ENCODE measurements around the gene DNAJC22. TPM values are rescaled to one million over a fixed set of nuclear protein-coding genes. Genes with fewer than 3 reads are reported as not detected.
"Not testable (repeated sequence)": the region's sequence is repeated elsewhere in the genome, so short reads cannot be mapped to it uniquely, and the experiment has no call there.

DNAJC22 gene
- total RNA-seq, 8 experiments from 2014 or later: 0.92 to 11.8 (median 1.9) TPM

DNA sequence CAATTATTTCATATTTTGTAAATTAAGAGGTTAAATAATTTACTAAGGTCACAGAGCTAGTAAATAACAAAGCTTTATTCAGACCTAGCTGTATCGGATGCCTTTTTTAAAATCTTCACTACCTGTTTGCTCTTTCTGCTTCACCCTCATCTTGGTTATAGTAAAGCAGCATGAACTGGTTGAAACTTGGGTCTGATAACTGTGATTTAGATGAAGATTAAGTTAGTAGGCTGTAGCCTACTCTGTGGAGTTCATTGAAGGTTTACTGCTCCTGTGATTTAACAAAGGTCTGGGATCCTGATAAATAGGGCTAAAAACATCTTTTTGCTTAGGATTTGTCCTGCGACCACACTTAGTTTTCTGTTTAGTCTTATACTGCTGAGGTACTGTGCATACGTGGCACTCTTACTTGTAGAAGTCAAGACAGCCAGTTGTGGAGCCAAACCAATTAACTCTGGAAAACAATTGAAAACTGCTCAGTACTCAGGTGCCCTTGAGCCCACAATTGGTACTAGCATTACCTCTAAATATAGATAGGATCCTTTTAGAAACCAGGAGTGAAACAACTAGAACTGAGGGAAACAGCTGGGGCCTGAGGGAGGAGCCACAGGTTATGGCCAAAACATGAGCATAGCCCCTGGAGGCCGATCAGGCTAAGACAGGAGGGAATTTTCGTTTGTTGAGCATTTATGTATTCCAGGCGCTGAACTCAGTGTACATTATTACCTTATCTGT, 22.9 kb downstream of the DNAJC22 start:
- Histone ChIP-seq H3K4me1 (replicated peaks in 1 of 2) (peaks cover 0 to 11% of the 10 kb centered on the region in 2 donors), H3K27ac (no peak overlapping the region), H3K4me3 (no peak overlapping the region)
- in situ Hi-C loops (cut with MboI; ENCODE audit: low pct_unique_long_range_greater_than_20kb in 2 of 9, low sequenced_read_pairs in 9 of 9, unreplicated experiment in 9 of 9): loop anchor here in 8 of 9 experiments (10.0 to 25.0 kb wide), 4 partner anchors 135 to 168 kb away; partner anchors contain the start of gene KCNH3 (in 2 of the 8)
- ATAC-seq (replicated peaks in 6 of 8): no peak
- 22 to 100% (median 73%) methylated on average over 1 to 5 of the region's 6 CpGs for WGBS, 10 experiments

GRCh38 chr12:49370539-49370938, 23.9 kb downstream of the DNAJC22 start:
- peaks cover 0 to 11% of the 10 kb centered on the region in 2 donors for H3K4me1 ChIP-seq (replicated peaks in 1 of 2)
- no peak overlapping the region for H3K4me3 ChIP-seq
- H3K27ac ChIP-seq: no peak overlapping the region
- in situ Hi-C loops (cut with MboI; ENCODE audit: low pct_unique_long_range_greater_than_20kb in 2 of 9, low sequenced_read_pairs in 9 of 9, unreplicated experiment in 9 of 9): loop anchor here in 6 of 9 experiments (25.0 kb wide), 2 partner anchors 142 to 167 kb away; partner anchors contain the start of gene KCNH3 (in 2 of the 6)
- 80 to 100% (median 99%) methylated on average over 3 to 5 of the region's 6 CpGs; no CpG with 5 or more reads in 2 of the 10 experiments for WGBS, 10 experiments
- no peak for ATAC-seq (replicated peaks in 6 of 8)

DNA sequence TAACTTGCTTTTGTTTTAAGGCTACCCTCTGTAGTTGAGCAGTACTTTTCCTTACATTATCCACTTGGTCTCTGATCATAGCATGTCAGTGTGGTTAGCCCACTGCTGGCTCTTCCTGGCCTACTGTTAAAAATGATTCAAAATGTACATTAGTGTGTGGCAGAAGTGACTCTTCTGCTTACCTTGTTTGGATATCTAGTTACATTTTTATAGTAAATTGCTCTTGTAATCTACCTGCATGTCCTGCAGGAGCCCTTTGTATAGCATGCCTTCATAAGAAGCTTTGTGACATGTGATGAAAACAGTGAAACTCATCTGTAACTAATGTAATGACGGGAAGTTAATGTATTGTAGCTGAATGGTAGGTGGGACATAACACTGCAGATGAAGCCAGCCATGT, 28.7 kb downstream of the DNAJC22 start:
- Histone ChIP-seq H3K27ac (no peak overlapping the region), H3K4me3 (no peak overlapping the region), H3K4me1 (replicated peaks in 1 of 2) (no peaks in the 10 kb centered on the region)
- in situ Hi-C loops (cut with MboI; ENCODE audit: low pct_unique_long_range_greater_than_20kb in 2 of 9, low sequenced_read_pairs in 9 of 9, unreplicated experiment in 9 of 9): no loop called here
- 67 to 100% (median 100%) methylated on average over 1 of the region's 1 CpG; no CpG with 5 or more reads in 5 of the 10 experiments for WGBS, 10 experiments
- ATAC-seq (replicated peaks in 6 of 8): no peak

GRCh38 chr12:49377386-49377785, 30.7 kb downstream of the DNAJC22 start:
- no peak for ATAC-seq (replicated peaks in 6 of 8)
- Histone ChIP-seq H3K4me1 (replicated peaks in 1 of 2) (no peaks in the 10 kb centered on the region), H3K27ac (no peak overlapping the region), H3K4me3 (no peak overlapping the region)
- WGBS, 10 experiments: 53 to 100% (median 93%) methylated on average over 1 to 2 of the region's 2 CpGs; no CpG with 5 or more reads in 2 of the 10 experiments
- in situ Hi-C loops (cut with MboI; ENCODE audit: low pct_unique_long_range_greater_than_20kb in 2 of 9, low sequenced_read_pairs in 9 of 9, unreplicated experiment in 9 of 9): no loop called here

GRCh38 chr12:49380184-49380583, 33.5 kb downstream of the DNAJC22 start:
- ATAC-seq (replicated peaks in 6 of 8); in situ Hi-C loops (cut with MboI; ENCODE audit: low pct_unique_long_range_greater_than_20kb in 2 of 9, low sequenced_read_pairs in 9 of 9, unreplicated experiment in 9 of 9); H3K27ac ChIP-seq; H3K4me3 ChIP-seq; H3K4me1 ChIP-seq (replicated peaks in 1 of 2): not testable (repeated sequence)
- 80 to 100% (median 100%) methylated on average over 1 to 8 of the region's 9 CpGs; no CpG with 5 or more reads in 5 of the 10 experiments for WGBS, 10 experiments

GRCh38 chr12:49388682-49389386, 42.1 kb downstream of the DNAJC22 start:
- in situ Hi-C loops (cut with MboI; ENCODE audit: low pct_unique_long_range_greater_than_20kb in 2 of 9, low sequenced_read_pairs in 9 of 9, unreplicated experiment in 9 of 9): no loop called here
- no peak for ATAC-seq (replicated peaks in 6 of 8)
- no peak overlapping the region for H3K27ac ChIP-seq
- H3K4me3 ChIP-seq: no peak overlapping the region
- no peaks in the 10 kb centered on the region for H3K4me1 ChIP-seq (replicated peaks in 1 of 2)
- WGBS, 10 experiments: 62 to 100% (median 97%) methylated on average over 1 to 7 of the region's 18 CpGs; no CpG with 5 or more reads in 1 of the 10 experiments

DNA sequence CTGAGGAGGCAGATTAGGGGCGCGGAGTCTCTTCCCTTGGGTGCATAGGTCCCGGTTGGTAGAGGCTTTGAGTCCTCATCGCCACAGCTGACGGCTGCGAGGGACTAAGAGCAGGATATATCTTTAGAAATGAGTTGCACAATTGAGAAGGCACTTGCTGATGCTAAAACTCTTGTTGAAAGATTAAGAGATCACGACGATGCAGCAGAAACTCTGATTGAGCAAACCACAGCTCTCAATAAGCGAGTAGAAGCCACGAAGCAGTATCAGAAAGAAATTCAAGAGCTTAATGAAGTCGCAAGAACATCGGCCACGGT, 42.7 kb downstream of the DNAJC22 start:
- no peak overlapping the region for H3K27ac ChIP-seq
- 84 to 100% (median 93%) methylated on average over 3 to 10 of the region's 13 CpGs for WGBS, 10 experiments
- no peak overlapping the region for H3K4me3 ChIP-seq
- in situ Hi-C loops (cut with MboI; ENCODE audit: low pct_unique_long_range_greater_than_20kb in 2 of 9, low sequenced_read_pairs in 9 of 9, unreplicated experiment in 9 of 9): no loop called here
- ATAC-seq (replicated peaks in 6 of 8): no peak
- no peaks in the 10 kb centered on the region for H3K4me1 ChIP-seq (replicated peaks in 1 of 2)

DNA sequence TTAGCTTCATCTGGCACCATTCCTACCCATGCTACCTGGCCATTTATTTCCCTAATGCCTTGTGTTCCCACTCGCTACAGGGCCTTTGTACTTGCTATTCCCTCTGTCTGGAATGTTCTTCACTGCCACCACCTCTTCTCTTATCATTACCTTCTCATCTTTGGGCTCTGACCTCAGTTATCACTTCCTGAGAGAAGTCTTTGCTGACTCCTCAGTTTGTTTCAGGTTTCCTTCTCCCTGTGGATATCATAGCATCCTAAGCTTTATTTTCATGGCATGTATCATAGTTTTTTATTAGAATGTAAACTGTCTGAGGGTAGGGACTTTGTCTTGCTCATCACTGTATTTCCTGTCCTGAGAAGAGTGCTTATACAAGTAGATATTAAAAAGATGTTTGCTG, 50.3 kb downstream of the DNAJC22 start:
- in situ Hi-C loops (cut with MboI; ENCODE audit: low pct_unique_long_range_greater_than_20kb in 2 of 9, low sequenced_read_pairs in 9 of 9, unreplicated experiment in 9 of 9): no loop called here
- ATAC-seq (replicated peaks in 6 of 8): no peak
- Histone ChIP-seq H3K4me3 (no peak overlapping the region), H3K4me1 (replicated peaks in 1 of 2) (no peaks in the 10 kb centered on the region), H3K27ac (no peak overlapping the region)
- 83 to 100% (median 100%) methylated on average over 1 of the region's 1 CpG; no CpG with 5 or more reads in 2 of the 10 experiments for WGBS, 10 experiments

DNA sequence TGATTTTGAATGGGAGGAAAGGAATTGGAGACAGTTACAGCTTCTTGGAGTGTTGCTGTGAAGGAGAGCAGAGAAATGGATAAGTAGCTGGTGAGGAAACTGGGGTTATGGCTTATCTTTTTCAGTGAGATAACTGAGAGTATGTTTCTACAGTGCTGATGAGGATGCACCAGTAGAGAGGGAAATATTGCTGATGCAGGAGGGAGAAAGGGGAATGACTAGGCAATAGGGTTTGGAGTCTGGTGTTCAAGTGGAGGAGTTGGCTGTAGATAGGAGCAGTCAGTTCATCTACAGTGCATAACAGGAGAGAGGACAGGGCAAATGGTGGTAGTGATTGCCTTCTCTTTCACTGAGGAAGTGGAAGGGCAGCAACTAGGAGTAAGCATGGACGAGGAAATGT, 53.6 kb downstream of the DNAJC22 start:
- in situ Hi-C loops (cut with MboI; ENCODE audit: low pct_unique_long_range_greater_than_20kb in 2 of 9, low sequenced_read_pairs in 9 of 9, unreplicated experiment in 9 of 9): no loop called here
- WGBS, 10 experiments: 14 to 100% (median 93%) methylated on average over 1 of the region's 1 CpG; no CpG with 5 or more reads in 2 of the 10 experiments

More for the DNA sequence above, 53.6 kb downstream of the DNAJC22 start:
- H3K27ac ChIP-seq: no peak overlapping the region
- no peak for ATAC-seq (replicated peaks in 6 of 8)
- H3K4me1 ChIP-seq (replicated peaks in 1 of 2): no peaks in the 10 kb centered on the region
- H3K4me3 ChIP-seq: no peak overlapping the region

Other genes starting within 250 kb of the DNAJC22 start
- gene LMBR1L, start 236.0 kb upstream of the DNAJC22 start, total RNA-seq: 10 to 100 TPM; 27.6 to 85.8 (median 67.2) TPM
- 1,000 to 10,000 TPM in 2 of 8 experiments, 100 to 1,000 TPM in 6; 402 to 1,651 (median 697) TPM for gene TUBA1B, start 215.5 kb upstream of the DNAJC22 start, total RNA-seq
- gene TUBA1A, start 157.8 kb upstream of the DNAJC22 start, total RNA-seq: 1,000 to 10,000 TPM in 5 of 8 experiments, 100 to 1,000 TPM in 3; 158 to 5,477 (median 3,358) TPM
- 100 to 1,000 TPM in 6 of 8 experiments, 10 to 100 TPM in 2; 54.3 to 256 (median 152) TPM for gene TUBA1C, start 81.8 kb upstream of the DNAJC22 start, total RNA-seq
- gene PRPH, start 51.7 kb upstream of the DNAJC22 start, total RNA-seq: 10 to 100 TPM in 2 of 8 experiments, 1 to 10 TPM in 4, under 1 TPM in 1, not detected in 1; 0.41 to 29.5 (median 5.4) TPM
- gene TROAP, start 23.6 kb upstream of the DNAJC22 start, total RNA-seq: 10 to 100 TPM in 3 of 8 experiments, 1 to 10 TPM in 3, under 1 TPM in 2; 0.61 to 43.1 (median 2.8) TPM
- 10 to 100 TPM in 2 of 8 experiments, 1 to 10 TPM in 4, under 1 TPM in 1, not detected in 1; 0.15 to 25.4 (median 7.5) TPM for gene C1QL4, start 9.7 kb upstream of the DNAJC22 start, total RNA-seq
- gene SPATS2, start 20.6 kb downstream of the DNAJC22 start, total RNA-seq: 10 to 100 TPM; 14.9 to 39.9 (median 25.8) TPM
- gene KCNH3, start 192.1 kb downstream of the DNAJC22 start, total RNA-seq: 1 to 10 TPM in 4 of 8 experiments, under 1 TPM in 4; 0.10 to 1.6 (median 1.0) TPM
- 10 to 100 TPM; 30.4 to 72.3 (median 47.0) TPM for gene MCRS1, start 221.3 kb downstream of the DNAJC22 start, total RNA-seq

All from motor neuron (in vitro differentiated cells).